Hepatocyte (in vitro differentiated cells): ENCODE data around the gene CXCL12. TPM values are rescaled to one million over a fixed set of nuclear protein-coding genes. Genes with fewer than 3 reads are reported as not detected.

ENCODE experiments used
- DNase-seq: peaks from one replicate; pipeline ENCODE4 v3.0.0-alpha.2; 2016; ENCODE audit warnings: low spot score
- H2AFZ ChIP-seq: fragments of 200-600 bp; sonication (generic); 2 replicates; pipeline ENCODE4 v1.6.0; 2016; ENCODE audit warnings: antibody characterized with exemption, mild to moderate bottlenecking
- H3K27ac ChIP-seq: fragments of 200-600 bp; sonication (generic); 2 replicates; pipeline ENCODE4 v1.5.1; 2016; ENCODE audit warnings: mild to moderate bottlenecking
- H3K27me3 ChIP-seq: fragments of 200-600 bp; sonication (generic); 2 replicates; pipeline ENCODE4 v1.6.1; 2016
- H3K36me3 ChIP-seq: fragments of 200-600 bp; sonication (generic); replicated peaks from 2 replicates; pipeline ENCODE4 v1.5.1; 2016; ENCODE audit warnings: low read depth; ENCODE audit not compliant: insufficient read depth
- H3K4me1 ChIP-seq: fragments of 200-600 bp; sonication (generic); 2 replicates; pipeline ENCODE4 v1.5.1; 2016; ENCODE audit warnings: mild to moderate bottlenecking, moderate library complexity; ENCODE audit not compliant: insufficient read depth
- H3K4me2 ChIP-seq: fragments of 200-600 bp; sonication (generic); 2 replicates; pipeline ENCODE4 v1.6.0; 2016
- H3K4me3 ChIP-seq: fragments of 200-600 bp; sonication (generic); 2 replicates; pipeline ENCODE4 v1.5.1; 2016; ENCODE audit warnings: mild to moderate bottlenecking
- H3K79me2 ChIP-seq: fragments of 200-600 bp; sonication (generic); 2 replicates; pipeline ENCODE4 v1.6.0; 2017; ENCODE audit warnings: mild to moderate bottlenecking
- H3K9me2 ChIP-seq: fragments of 200-600 bp; sonication (generic); replicated peaks from 2 replicates; pipeline ENCODE4 v1.6.0; 2017; ENCODE audit warnings: mild to moderate bottlenecking; ENCODE audit not compliant: insufficient read depth
- H3K9me3 ChIP-seq: fragments of 200-600 bp; sonication (generic); 2 replicates; pipeline ENCODE4 v1.5.1; 2016; ENCODE audit warnings: low read depth, mild to moderate bottlenecking
- H4K20me1 ChIP-seq: fragments of 200-600 bp; sonication (generic); 2 replicates; pipeline ENCODE4 v1.6.0; 2016; ENCODE audit warnings: mild to moderate bottlenecking; ENCODE audit not compliant: insufficient read depth, poor library complexity, severe bottlenecking
- EZH2 ChIP-seq: fragments of 200-600 bp; sonication (generic); IDR thresholded peaks from 2 replicates; pipeline ENCODE4 v1.6.1; 2016; ENCODE audit warnings: antibody characterized with exemption, mild to moderate bottlenecking, borderline replicate concordance
- EZH2phosphoT487 ChIP-seq: fragments of 200-600 bp; sonication (generic); IDR thresholded peaks from one replicate; pipeline ENCODE4 v1.6.1; 2018; ENCODE audit warnings: antibody characterized with exemption, mild to moderate bottlenecking, low read depth, moderate library complexity; ENCODE audit not compliant: unreplicated experiment, severe bottlenecking
- WGBS: methylation state at CpG from one replicate; pipeline ENCODE4 v1.1.6; 2016; ENCODE audit warnings: low lambda C conversion rate; ENCODE audit errors: missing lambda C conversion rate; 5-methylcytosine and 5-hydroxymethylcytosine counted together
- polyA plus RNA-seq: library from polyadenylated mRNA; unstranded; fragments of >200 nt; fragmentation: Nextera tagmentation; extraction: Ambion mirVana; gene quantifications from 2 replicates; pipeline ENCODE4 v1.2.1, GENCODE V29; 2016
- total RNA-seq: library from RNA; depleted of rRNA; stranded (reverse); fragments of >200 nt; gene quantifications from 2 replicates; pipeline ENCODE4 v1.2.3, GENCODE V29; 2014
- TF ChIP-seq, protein P1 (sequence below): fragments of 200-600 bp; sonication (generic); IDR thresholded peaks from 2 replicates; pipeline ENCODE4 v1.5.1; 2016; ENCODE audit warnings: antibody characterized with exemption, mild to moderate bottlenecking; ENCODE audit not compliant: poor library complexity

CXCL12 gene
- total and polyA plus RNA-seq, 2 experiments from 2014 or later: 13.2 to 41.8 TPM

DNA sequence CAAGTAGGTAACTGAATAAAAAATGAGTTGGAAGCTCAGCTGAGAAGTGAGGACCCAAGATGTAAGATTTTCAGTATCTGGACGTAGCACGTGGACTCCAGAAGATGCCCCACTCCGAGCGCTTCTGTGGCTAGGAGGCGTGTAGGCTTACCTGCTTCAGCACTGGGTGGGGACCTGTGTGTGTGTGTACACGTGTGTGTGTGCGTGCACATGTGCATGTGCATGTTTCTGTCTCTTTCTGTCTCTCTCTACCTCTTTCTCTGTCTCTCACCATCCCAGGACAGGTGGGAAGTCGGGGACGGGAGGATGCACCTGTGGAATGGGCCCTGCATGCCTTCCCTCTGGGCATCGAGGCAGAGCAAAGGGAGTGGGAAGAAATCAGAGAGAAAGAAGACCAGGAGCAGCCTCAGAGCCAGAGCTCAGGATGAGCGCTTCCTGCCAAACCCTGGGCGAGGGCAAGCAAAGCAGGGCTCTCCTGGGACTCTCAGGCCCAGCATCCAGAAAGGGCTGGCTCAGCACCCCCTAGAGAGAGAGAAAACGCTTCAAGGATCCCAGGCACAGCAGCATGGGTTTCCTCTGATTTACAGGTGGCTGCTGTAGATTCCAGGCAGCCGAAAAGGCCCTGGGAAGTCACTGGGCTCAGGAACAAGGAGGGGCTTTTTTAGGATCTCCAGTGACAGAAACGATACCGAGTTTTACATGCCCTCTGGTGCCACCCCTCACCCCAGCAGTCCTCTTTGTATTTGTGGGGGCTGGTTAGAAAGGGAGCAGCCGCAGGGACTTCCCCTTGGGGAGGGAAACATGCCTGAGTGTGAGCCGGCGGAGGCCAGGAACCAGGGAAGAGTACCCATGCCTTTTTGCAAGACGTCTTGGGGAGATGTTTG is 28.5 kb downstream of the CXCL12 start:
- Histone ChIP-seq H3K4me3 (no peak overlapping the region), H3K4me1 (no peaks in the 10 kb centered on the region), H3K27me3 (no peaks in the 10 kb centered on the region), H3K27ac (no peak overlapping the region), H3K36me3 (no peaks in the 10 kb centered on the region), H2AFZ (no peak overlapping the region), H3K9me3 (no peaks in the 10 kb centered on the region), H4K20me1 (no peaks in the 10 kb centered on the region), H3K4me2 (no peak overlapping the region), H3K79me2 (no peaks in the 10 kb centered on the region), H3K9me2 (no peaks in the 10 kb centered on the region)
- WGBS: 84% methylated on average over 20 of the region's 20 CpGs
- DNase-seq: no peak
- TF ChIP-seq, protein P1, sequence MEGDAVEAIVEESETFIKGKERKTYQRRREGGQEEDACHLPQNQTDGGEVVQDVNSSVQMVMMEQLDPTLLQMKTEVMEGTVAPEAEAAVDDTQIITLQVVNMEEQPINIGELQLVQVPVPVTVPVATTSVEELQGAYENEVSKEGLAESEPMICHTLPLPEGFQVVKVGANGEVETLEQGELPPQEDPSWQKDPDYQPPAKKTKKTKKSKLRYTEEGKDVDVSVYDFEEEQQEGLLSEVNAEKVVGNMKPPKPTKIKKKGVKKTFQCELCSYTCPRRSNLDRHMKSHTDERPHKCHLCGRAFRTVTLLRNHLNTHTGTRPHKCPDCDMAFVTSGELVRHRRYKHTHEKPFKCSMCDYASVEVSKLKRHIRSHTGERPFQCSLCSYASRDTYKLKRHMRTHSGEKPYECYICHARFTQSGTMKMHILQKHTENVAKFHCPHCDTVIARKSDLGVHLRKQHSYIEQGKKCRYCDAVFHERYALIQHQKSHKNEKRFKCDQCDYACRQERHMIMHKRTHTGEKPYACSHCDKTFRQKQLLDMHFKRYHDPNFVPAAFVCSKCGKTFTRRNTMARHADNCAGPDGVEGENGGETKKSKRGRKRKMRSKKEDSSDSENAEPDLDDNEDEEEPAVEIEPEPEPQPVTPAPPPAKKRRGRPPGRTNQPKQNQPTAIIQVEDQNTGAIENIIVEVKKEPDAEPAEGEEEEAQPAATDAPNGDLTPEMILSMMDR: no peak
- no peak for TF ChIP-seq EZH2phosphoT487
- TF ChIP-seq EZH2: no peak

DNA sequence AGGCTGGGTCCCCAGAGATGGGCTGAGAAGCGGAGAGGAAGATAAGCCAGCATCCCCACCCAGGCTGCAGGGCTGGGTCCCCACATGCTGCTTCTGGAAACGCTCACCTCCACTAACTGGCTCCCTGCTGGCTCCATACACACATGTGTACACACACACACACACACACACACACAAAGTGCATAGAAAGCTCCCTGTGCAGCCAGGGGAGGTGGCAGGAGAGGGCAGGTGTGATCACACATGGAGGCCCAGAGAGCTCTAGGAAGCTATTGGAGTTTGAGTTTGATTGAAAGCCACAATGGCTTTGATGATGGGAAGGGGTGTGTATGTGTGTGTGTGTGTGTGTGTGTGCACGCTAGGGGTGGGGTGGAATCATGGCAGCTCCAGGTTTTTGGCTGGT is 29.3 kb downstream of the CXCL12 start:
- Histone ChIP-seq H3K36me3 (no peaks in the 10 kb centered on the region), H3K4me2 (no peak overlapping the region), H3K4me3 (no peak overlapping the region), H2AFZ (no peak overlapping the region), H3K27me3 (no peaks in the 10 kb centered on the region), H4K20me1 (no peaks in the 10 kb centered on the region), H3K4me1 (no peaks in the 10 kb centered on the region), H3K9me3 (no peaks in the 10 kb centered on the region), H3K9me2 (no peaks in the 10 kb centered on the region), H3K79me2 (no peaks in the 10 kb centered on the region), H3K27ac (no peak overlapping the region)
- 100% methylated on average over 3 of the region's 3 CpGs for WGBS
- TF ChIP-seq EZH2phosphoT487 (no peak), EZH2 (no peak)
- DNase-seq: no peak

DNA sequence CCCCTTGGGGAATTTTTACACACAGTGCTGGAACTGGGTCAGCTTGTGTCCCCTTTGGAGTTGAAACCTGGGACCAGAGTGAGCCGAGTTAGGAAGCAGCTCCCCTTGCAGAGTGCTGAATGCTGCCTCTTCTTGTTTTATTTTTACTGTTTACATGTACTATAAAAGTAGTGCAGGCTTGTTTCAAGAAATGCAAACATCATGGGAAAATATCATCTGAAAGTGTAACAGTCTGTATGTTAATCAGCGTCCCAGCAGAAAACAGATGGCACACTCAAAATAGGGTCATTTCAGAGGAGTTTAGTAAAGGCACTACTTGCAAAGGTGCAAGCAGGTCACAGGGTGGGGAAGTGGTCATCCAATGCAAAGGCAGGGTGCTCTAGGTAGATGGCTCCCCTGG is 30.1 kb downstream of the CXCL12 start:
- DNase-seq: no peak
- Histone ChIP-seq H3K27me3 (no peaks in the 10 kb centered on the region), H3K27ac (no peak overlapping the region), H3K4me3 (no peak overlapping the region), H3K4me2 (no peak overlapping the region), H3K36me3 (no peaks in the 10 kb centered on the region), H4K20me1 (no peaks in the 10 kb centered on the region), H3K4me1 (no peaks in the 10 kb centered on the region), H2AFZ (no peak overlapping the region), H3K9me3 (no peaks in the 10 kb centered on the region), H3K9me2 (no peaks in the 10 kb centered on the region), H3K79me2 (no peaks in the 10 kb centered on the region)
- TF ChIP-seq EZH2phosphoT487: no peak
- TF ChIP-seq, protein P1: no peak
- TF ChIP-seq EZH2: no peak
- WGBS: 63% methylated on average over 2 of the region's 2 CpGs

DNA sequence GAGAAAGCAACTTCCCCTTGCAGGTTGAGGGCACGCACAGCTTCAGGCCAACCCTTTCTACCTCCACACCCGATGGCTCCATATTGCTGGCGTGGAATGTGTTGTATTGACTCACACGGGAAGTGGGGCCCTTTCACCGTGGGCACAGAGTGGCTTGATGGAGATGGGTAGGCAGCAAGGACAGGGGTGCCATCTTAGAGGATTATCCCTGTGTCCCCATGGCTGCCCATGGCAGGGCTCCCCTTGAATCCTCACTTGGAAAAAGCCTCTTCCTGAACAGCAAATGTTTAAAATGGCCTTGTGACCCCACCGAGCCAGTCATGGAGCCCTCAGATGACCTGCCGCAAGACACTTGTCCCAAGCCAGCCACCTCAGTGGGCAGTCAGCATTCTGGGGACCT is 31.2 kb downstream of the CXCL12 start:
- Histone ChIP-seq H3K79me2 (no peaks in the 10 kb centered on the region), H3K4me2 (no peak overlapping the region), H3K27ac (no peak overlapping the region), H3K4me3 (no peak overlapping the region), H3K9me3 (no peaks in the 10 kb centered on the region), H3K27me3 (no peaks in the 10 kb centered on the region), H2AFZ (no peak overlapping the region), H3K4me1 (no peaks in the 10 kb centered on the region), H3K36me3 (no peaks in the 10 kb centered on the region), H3K9me2 (no peaks in the 10 kb centered on the region), H4K20me1 (no peaks in the 10 kb centered on the region)
- TF ChIP-seq EZH2: no peak
- TF ChIP-seq, protein P1: no peak
- no peak for TF ChIP-seq EZH2phosphoT487
- WGBS: 92% methylated on average over 7 of the region's 7 CpGs
- no peak for DNase-seq
